WTC11 (cell line): ENCODE results near the gene CAPN15. TPM values are rescaled to one million over a fixed set of nuclear protein-coding genes. Genes with fewer than 3 reads are reported as not detected.

Experiments
- ATAC-seq: fragments of 200-7000 bp; cut with Tn5 transposase; 2 replicates; pipeline ENCODE4 v1.10.0; 2021; ENCODE audit warnings: mild to moderate bottlenecking, moderate library complexity
- CTCF ChIA-PET: fragments of 300-600 bp; sonication (Branson Sonifier 250); formaldehyde crosslinking; loops from one replicate; lab custom pipeline; 2021; ENCODE audit warnings: antibody characterized with exemption; lab: Charles Lee
- POLR2A ChIA-PET: fragments of 350-600 bp; sonication (Branson Sonifier 250); formaldehyde crosslinking; loops from one replicate; lab custom pipeline; 2021; ENCODE audit warnings: antibody characterized with exemption; lab: Charles Lee
- DNase-seq: peaks from one replicate; pipeline ENCODE4 v3.0.0; 2021; ENCODE audit warnings: low spot score
- H3K27ac Mint-ChIP-seq: 2 replicates; pipeline ENCODE4 v1.8.0; 2021; ENCODE audit warnings: mixed read lengths
- H3K27me3 Mint-ChIP-seq: 2 replicates; pipeline ENCODE4 v1.8.0; 2021; ENCODE audit warnings: low read depth, mild to moderate bottlenecking, moderate library complexity, mixed read lengths
- H3K36me3 Mint-ChIP-seq: 2 replicates; pipeline ENCODE4 v1.8.0; 2021; ENCODE audit warnings: mixed read lengths
- H3K4me1 Mint-ChIP-seq: 2 replicates; pipeline ENCODE4 v1.8.0; 2022; ENCODE audit warnings: mixed read lengths
- H3K4me3 Mint-ChIP-seq: 2 replicates; pipeline ENCODE4 v1.8.0; 2021; ENCODE audit warnings: mild to moderate bottlenecking, moderate library complexity, mixed read lengths
- H3K9me3 Mint-ChIP-seq: 2 replicates; pipeline ENCODE4 v1.8.0; 2021; ENCODE audit warnings: mixed read lengths
- CREM ChIP-seq: sonication (generic); formaldehyde crosslinking; IDR thresholded peaks from 2 replicates; pipeline ENCODE4 v1.8.1; 2022; ENCODE audit warnings: mild to moderate bottlenecking, missing genetic modification reagents, moderate library complexity
- ESRRA ChIP-seq: sonication (generic); formaldehyde crosslinking; IDR thresholded peaks from 2 replicates; pipeline ENCODE4 v1.8.1; 2022; ENCODE audit warnings: mild to moderate bottlenecking, missing genetic modification reagents, borderline replicate concordance
- FOXP1 ChIP-seq: sonication (generic); formaldehyde crosslinking; IDR thresholded peaks from 2 replicates; pipeline ENCODE4 v1.8.0; 2022; ENCODE audit warnings: missing genetic modification reagents, mild to moderate bottlenecking, moderate library complexity, borderline replicate concordance
- HMGA2 ChIP-seq: fragments of 250-450 bp; sonication (Bioruptor Pico); IDR thresholded peaks from 2 replicates; pipeline ENCODE4 v1.4.0; 2021; ENCODE audit warnings: mild to moderate bottlenecking, moderate library complexity
- SMAD4 ChIP-seq: sonication (generic); formaldehyde crosslinking; IDR thresholded peaks from 2 replicates; pipeline ENCODE4 v1.8.0; 2022; ENCODE audit warnings: mild to moderate bottlenecking, missing genetic modification reagents
- TCF7 ChIP-seq: sonication (generic); formaldehyde crosslinking; IDR thresholded peaks from 2 replicates; pipeline ENCODE4 v1.8.0; 2022; ENCODE audit warnings: mild to moderate bottlenecking, low read depth, missing genetic modification reagents, moderate library complexity
- ZNF219 ChIP-seq: sonication (generic); formaldehyde crosslinking; IDR thresholded peaks from 2 replicates; pipeline ENCODE4 v1.8.0; 2023; ENCODE audit warnings: missing genetic modification reagents, mild to moderate bottlenecking, borderline replicate concordance
- ZNF232 ChIP-seq: sonication (generic); formaldehyde crosslinking; IDR thresholded peaks from 2 replicates; pipeline ENCODE4 v1.8.0; 2022; ENCODE audit warnings: mild to moderate bottlenecking, missing genetic modification reagents
- ZNF317 ChIP-seq: sonication (generic); formaldehyde crosslinking; IDR thresholded peaks from 2 replicates; pipeline ENCODE4 v1.8.1; 2023; ENCODE audit warnings: low read depth, mild to moderate bottlenecking, moderate library complexity, missing genetic modification reagents, borderline replicate concordance
- ZNF423 ChIP-seq: fragments of 250-450 bp; sonication (Bioruptor Pico); IDR thresholded peaks from 2 replicates; pipeline ENCODE4 v2.1.2; 2022; ENCODE audit warnings: mild to moderate bottlenecking, moderate library complexity
- ZNF671 ChIP-seq: fragments of 250-450 bp; sonication (Bioruptor Pico); IDR thresholded peaks from 2 replicates; pipeline ENCODE4 v1.8.0; 2021; ENCODE audit warnings: mild to moderate bottlenecking
- total RNA-seq: library from RNA; stranded (reverse); gene quantifications from 3 replicates; pipeline ENCODE4 v1.2.3, GENCODE V29; 2021
- TF ChIP-seq, protein P1 (sequence below): fragments of 250-450 bp; sonication (Bioruptor Pico); IDR thresholded peaks from 2 replicates; pipeline ENCODE4 v2.1.2; 2022; ENCODE audit warnings: mild to moderate bottlenecking, moderate library complexity
- TF ChIP-seq, protein P2 (sequence below): sonication (generic); formaldehyde crosslinking; IDR thresholded peaks from 2 replicates; pipeline ENCODE4 v1.8.1; 2023; ENCODE audit warnings: mild to moderate bottlenecking, missing genetic modification reagents
- TF ChIP-seq, protein P3 (sequence below): fragments of 250-450 bp; sonication (Bioruptor Pico); conservative IDR thresholded peaks from 2 replicates; pipeline ENCODE4 v1.9.0; 2021; ENCODE audit warnings: mild to moderate bottlenecking
- TF ChIP-seq, protein P4 (sequence below): sonication (generic); formaldehyde crosslinking; IDR thresholded peaks from 2 replicates; pipeline ENCODE4 v1.8.1; 2023; ENCODE audit warnings: mild to moderate bottlenecking, moderate library complexity, missing genetic modification reagents
- TF ChIP-seq, protein P5 (sequence below): sonication (generic); formaldehyde crosslinking; IDR thresholded peaks from 2 replicates; pipeline ENCODE4 v1.8.0; 2022; ENCODE audit warnings: mild to moderate bottlenecking, missing genetic modification reagents
- TF ChIP-seq, protein P6 (sequence below): fragments of 250-450 bp; sonication (Bioruptor Pico); IDR thresholded peaks from 2 replicates; pipeline ENCODE4 v1.9.0; 2021; ENCODE audit warnings: moderate library complexity, mild to moderate bottlenecking, inconsistent platforms, borderline replicate concordance
- TF ChIP-seq, protein P7 (sequence below): sonication (generic); formaldehyde crosslinking; IDR thresholded peaks from 2 replicates; pipeline ENCODE4 v1.8.1; 2022; ENCODE audit warnings: mild to moderate bottlenecking, missing genetic modification reagents, moderate library complexity, borderline replicate concordance
- TF ChIP-seq, protein P8 (sequence below): sonication (generic); formaldehyde crosslinking; IDR thresholded peaks from 2 replicates; pipeline ENCODE4 v1.8.1; 2023; ENCODE audit warnings: mild to moderate bottlenecking, missing genetic modification reagents, moderate library complexity

The CAPN15 gene
- total RNA-seq, 1 experiment from 2014 or later = 110 TPM

DNA sequence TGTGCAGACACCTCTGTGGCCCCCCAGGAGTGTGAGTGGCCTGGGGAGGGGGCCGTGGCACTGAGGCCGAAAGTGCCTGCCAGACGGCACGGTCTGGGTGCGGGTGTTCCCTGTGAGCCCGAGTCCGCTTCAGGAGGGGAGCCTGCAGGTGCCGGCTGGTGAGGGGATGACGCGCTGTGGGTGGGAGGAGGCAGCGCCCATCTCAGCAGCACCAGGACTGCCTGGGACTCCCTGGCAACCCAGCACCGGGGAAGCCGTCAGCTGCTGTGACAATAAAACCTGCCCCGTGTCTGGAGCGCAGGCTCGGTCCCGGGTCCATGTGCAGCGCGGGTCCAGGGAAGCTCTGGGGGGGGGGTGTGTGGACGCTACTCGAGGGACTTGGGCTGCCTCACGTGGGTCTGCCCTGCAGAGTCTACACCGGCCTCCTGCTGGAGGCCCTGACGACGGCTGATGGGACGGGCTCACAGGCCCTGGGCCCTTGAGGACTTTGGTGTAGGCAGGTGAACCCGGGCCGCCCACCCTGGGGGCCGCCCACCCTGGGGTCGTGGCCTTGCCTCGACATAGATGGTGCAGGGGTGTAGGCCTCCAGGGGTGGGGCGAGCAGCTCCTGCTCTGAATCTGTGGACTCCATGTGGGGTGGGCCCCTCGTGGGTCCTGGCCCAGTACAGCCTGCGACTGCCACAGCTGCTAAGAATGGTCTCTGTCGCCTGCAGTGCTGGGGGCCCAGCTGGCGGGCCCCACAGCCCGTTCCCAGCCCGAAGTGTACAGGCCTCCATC, 56.5 kb downstream of the CAPN15 start:
- no peaks in the 10 kb centered on the region for H3K9me3 Mint-ChIP-seq
- peaks cover 32% of the 10 kb centered on the region for H3K27me3 Mint-ChIP-seq
- peak; percentile 24 for DNase-seq
- peaks cover 2% of the 10 kb centered on the region for H3K36me3 Mint-ChIP-seq
- POLR2A ChIA-PET = interaction anchor here (0.6 kb wide), 1 partner anchor 397 kb away, joined by 4 read pairs; the partner anchor contains the start of gene SOX8
- CTCF ChIA-PET = interaction anchor here (0.7 to 2.8 kb wide), 2 partner anchors 17 to 54 kb away, joined by 3 to 12 read pairs; no protein-coding TSS in a partner anchor
- H3K4me3 Mint-ChIP-seq = no peak overlapping the region
- peaks cover 12% of the 10 kb centered on the region for H3K4me1 Mint-ChIP-seq
- H3K27ac Mint-ChIP-seq = no peak overlapping the region
- TF ChIP-seq ZNF423 (CRISPR knock-in tag) = peak; percentile 75
- TF ChIP-seq ZNF232 (CRISPR knock-in tag) = 0 out of 2 replicates have a peak, but pooled peaks have one; percentile 28
- TF ChIP-seq, protein P1, sequence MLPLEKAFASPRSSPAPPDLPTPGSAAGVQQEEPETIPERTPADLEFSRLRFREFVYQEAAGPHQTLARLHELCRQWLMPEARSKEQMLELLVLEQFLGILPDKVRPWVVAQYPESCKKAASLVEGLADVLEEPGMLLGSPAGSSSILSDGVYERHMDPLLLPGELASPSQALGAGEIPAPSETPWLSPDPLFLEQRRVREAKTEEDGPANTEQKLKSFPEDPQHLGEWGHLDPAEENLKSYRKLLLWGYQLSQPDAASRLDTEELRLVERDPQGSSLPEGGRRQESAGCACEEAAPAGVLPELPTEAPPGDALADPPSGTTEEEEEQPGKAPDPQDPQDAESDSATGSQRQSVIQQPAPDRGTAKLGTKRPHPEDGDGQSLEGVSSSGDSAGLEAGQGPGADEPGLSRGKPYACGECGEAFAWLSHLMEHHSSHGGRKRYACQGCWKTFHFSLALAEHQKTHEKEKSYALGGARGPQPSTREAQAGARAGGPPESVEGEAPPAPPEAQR = no peak
- TF ChIP-seq ZNF317 (CRISPR knock-in tag) = no peak
- no peak for TF ChIP-seq ZNF219
- TF ChIP-seq, protein P2, sequence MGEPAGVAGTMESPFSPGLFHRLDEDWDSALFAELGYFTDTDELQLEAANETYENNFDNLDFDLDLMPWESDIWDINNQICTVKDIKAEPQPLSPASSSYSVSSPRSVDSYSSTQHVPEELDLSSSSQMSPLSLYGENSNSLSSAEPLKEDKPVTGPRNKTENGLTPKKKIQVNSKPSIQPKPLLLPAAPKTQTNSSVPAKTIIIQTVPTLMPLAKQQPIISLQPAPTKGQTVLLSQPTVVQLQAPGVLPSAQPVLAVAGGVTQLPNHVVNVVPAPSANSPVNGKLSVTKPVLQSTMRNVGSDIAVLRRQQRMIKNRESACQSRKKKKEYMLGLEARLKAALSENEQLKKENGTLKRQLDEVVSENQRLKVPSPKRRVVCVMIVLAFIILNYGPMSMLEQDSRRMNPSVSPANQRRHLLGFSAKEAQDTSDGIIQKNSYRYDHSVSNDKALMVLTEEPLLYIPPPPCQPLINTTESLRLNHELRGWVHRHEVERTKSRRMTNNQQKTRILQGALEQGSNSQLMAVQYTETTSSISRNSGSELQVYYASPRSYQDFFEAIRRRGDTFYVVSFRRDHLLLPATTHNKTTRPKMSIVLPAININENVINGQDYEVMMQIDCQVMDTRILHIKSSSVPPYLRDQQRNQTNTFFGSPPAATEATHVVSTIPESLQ (CRISPR knock-in tag) = no peak
- TF ChIP-seq CREM (CRISPR knock-in tag) = no peak
- no peak for TF ChIP-seq ZNF671 (CRISPR knock-in tag)
- TF ChIP-seq, protein P3, sequence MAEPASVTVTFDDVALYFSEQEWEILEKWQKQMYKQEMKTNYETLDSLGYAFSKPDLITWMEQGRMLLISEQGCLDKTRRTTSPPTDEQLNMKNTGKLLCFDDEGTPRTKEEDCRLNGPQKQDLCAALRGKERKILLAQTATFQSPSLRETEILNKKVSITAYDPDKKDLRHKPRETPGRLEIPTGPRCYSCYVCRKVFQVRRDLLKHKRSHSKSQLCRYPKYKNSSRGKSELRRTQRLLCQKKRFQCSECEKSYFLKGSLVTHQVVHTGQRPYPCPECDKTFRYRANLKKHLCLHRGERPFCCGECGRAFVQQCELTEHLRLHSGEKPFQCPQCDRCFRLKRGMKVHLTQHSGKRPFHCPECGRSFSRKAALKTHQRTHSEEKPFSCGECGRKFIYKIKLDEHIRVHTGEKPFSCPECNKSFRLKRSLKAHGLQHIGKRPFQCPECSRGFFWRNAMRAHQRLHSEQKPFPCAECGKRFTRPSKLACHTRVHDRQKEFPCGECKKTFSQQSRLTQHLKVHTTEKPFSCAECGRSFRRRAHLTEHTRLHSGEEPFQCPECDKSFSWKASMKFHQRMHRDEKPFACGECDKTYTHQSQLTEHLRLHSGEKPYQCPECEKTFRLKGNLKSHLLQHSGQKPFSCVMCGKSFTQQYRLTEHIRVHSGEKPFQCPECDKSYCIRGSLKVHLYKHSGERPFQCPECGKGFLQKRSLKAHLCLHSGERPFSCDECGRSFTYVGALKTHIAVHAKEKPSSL (CRISPR knock-in tag) = no peak
- TF ChIP-seq, protein P4, sequence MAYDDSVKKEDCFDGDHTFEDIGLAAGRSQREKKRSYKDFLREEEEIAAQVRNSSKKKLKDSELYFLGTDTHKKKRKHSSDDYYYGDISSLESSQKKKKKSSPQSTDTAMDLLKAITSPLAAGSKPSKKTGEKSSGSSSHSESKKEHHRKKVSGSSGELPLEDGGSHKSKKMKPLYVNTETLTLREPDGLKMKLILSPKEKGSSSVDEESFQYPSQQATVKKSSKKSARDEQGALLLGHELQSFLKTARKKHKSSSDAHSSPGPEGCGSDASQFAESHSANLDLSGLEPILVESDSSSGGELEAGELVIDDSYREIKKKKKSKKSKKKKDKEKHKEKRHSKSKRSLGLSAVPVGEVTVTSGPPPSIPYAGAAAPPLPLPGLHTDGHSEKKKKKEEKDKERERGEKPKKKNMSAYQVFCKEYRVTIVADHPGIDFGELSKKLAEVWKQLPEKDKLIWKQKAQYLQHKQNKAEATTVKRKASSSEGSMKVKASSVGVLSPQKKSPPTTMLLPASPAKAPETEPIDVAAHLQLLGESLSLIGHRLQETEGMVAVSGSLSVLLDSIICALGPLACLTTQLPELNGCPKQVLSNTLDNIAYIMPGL = peak; percentile 65; the same call in 1 of the 2 replicates
- no peak for TF ChIP-seq SMAD4
- TF ChIP-seq HMGA2 (CRISPR knock-in tag) = no peak
- no peak for ATAC-seq

DNA sequence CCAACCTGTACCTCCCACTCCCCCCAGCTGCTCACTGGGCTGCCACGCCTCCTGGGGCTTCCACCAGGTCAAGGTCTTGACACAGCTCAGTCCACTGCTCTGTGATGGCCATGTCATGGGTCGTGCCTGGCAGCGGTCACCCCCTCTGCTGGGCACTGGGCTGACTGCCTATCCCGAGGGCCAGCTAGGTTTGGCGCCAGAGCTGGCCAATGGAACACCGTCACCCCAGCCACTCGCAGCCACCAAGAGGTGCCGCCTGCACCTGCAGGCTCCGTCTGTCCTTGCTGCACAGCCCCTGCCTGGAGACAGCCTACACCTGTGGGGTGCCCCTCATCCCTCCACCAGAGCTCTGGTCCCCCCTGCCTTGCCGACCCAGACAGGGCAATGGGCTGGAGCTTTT, 57.8 kb downstream of the CAPN15 start:
- ChIA-PET CTCF (interaction anchor here (1.0 to 1.6 kb wide), 7 partner anchors 9 to 194 kb away, joined by 3 to 13 read pairs (median 4); partner anchors contain the start of gene WDR90), POLR2A (interaction anchor here (1.0 kb wide), 1 partner anchor 91 kb away, joined by 3 read pairs; no protein-coding TSS in a partner anchor)
- Mint-ChIP-seq H3K9me3 (no peaks in the 10 kb centered on the region), H3K4me1 (peaks cover 12% of the 10 kb centered on the region), H3K4me3 (no peak overlapping the region), H3K36me3 (peaks cover 2% of the 10 kb centered on the region), H3K27ac (no peak overlapping the region), H3K27me3 (peaks cover 32% of the 10 kb centered on the region)
- ATAC-seq (peak; percentile 0; the same call in 1 of the 2 replicates), DNase-seq (no peak)
- TF ChIP-seq FOXP1 (CRISPR knock-in tag) = peak; percentile 15; the same call in 1 of the 2 replicates
- TF ChIP-seq, protein P5, sequence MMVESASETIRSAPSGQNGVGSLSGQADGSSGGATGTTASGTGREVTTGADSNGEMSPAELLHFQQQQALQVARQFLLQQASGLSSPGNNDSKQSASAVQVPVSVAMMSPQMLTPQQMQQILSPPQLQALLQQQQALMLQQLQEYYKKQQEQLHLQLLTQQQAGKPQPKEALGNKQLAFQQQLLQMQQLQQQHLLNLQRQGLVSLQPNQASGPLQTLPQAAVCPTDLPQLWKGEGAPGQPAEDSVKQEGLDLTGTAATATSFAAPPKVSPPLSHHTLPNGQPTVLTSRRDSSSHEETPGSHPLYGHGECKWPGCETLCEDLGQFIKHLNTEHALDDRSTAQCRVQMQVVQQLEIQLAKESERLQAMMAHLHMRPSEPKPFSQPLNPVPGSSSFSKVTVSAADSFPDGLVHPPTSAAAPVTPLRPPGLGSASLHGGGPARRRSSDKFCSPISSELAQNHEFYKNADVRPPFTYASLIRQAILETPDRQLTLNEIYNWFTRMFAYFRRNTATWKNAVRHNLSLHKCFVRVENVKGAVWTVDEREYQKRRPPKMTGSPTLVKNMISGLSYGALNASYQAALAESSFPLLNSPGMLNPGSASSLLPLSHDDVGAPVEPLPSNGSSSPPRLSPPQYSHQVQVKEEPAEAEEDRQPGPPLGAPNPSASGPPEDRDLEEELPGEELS (CRISPR knock-in tag) = no peak
- no peak for TF ChIP-seq TCF7 (CRISPR knock-in tag)
- TF ChIP-seq, protein P6, sequence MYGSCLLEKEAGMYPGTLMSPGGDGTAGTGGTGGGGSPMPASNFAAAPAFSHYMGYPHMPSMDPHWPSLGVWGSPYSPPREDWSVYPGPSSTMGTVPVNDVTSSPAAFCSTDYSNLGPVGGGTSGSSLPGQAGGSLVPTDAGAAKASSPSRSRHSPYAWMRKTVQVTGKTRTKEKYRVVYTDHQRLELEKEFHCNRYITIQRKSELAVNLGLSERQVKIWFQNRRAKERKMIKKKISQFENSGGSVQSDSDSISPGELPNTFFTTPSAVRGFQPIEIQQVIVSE (CRISPR knock-in tag) = no peak
- TF ChIP-seq, protein P7, sequence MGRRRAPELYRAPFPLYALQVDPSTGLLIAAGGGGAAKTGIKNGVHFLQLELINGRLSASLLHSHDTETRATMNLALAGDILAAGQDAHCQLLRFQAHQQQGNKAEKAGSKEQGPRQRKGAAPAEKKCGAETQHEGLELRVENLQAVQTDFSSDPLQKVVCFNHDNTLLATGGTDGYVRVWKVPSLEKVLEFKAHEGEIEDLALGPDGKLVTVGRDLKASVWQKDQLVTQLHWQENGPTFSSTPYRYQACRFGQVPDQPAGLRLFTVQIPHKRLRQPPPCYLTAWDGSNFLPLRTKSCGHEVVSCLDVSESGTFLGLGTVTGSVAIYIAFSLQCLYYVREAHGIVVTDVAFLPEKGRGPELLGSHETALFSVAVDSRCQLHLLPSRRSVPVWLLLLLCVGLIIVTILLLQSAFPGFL (CRISPR knock-in tag) = no peak
- TF ChIP-seq, protein P1 = no peak
- TF ChIP-seq, protein P8, sequence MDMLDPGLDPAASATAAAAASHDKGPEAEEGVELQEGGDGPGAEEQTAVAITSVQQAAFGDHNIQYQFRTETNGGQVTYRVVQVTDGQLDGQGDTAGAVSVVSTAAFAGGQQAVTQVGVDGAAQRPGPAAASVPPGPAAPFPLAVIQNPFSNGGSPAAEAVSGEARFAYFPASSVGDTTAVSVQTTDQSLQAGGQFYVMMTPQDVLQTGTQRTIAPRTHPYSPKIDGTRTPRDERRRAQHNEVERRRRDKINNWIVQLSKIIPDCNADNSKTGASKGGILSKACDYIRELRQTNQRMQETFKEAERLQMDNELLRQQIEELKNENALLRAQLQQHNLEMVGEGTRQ (CRISPR knock-in tag) = no peak
- TF ChIP-seq ESRRA (CRISPR knock-in tag) = no peak
